A549 (cell line): Measurements from ENCODE around the gene CETN2.

Experiments
- CBX2 ChIP-seq: fragments of 200-600 bp; sonication (generic); IDR thresholded peaks from 2 replicates; pipeline ENCODE4 v1.6.1; 2016; ENCODE audit warnings: low read depth, mild to moderate bottlenecking, borderline replicate concordance
- CEBPB ChIP-seq, 2 experiments: fragments of >200 bp in 1 of 2; sonication (Bioruptor Twin) in 1 of 2; formaldehyde crosslinking in 1 of 2; IDR thresholded peaks; 2 replicates each; pipeline ENCODE4 v1.6.1; 2012 to 2016
- EP300 ChIP-seq, 2 experiments: fragments of >200 bp; sonication (Bioruptor Twin); formaldehyde crosslinking; IDR thresholded peaks; 2 replicates in 1 of 2; 3 replicates in 1 of 2; pipeline ENCODE4 v1.6.1; 2016 to 2017
- ESRRA ChIP-seq: fragments of 150-350 bp; IDR thresholded peaks from 2 replicates; pipeline ENCODE4 v1.6.1; 2014; ENCODE audit warnings: mild to moderate bottlenecking, low read length, borderline replicate concordance
- JUN ChIP-seq, 2 experiments: fragments of >200 bp; sonication (Bioruptor Twin); formaldehyde crosslinking; IDR thresholded peaks; 2 replicates in 1 of 2; 3 replicates in 1 of 2; pipeline ENCODE4 v1.6.1; 2016 to 2017
- MAZ ChIP-seq: fragments of 150-350 bp; IDR thresholded peaks from 2 replicates; pipeline ENCODE4 v1.6.1; 2014; ENCODE audit warnings: antibody characterized with exemption, low read depth, low read length, borderline replicate concordance
- NFE2L2 ChIP-seq: fragments of 150-350 bp; conservative IDR thresholded peaks from 2 replicates; pipeline ENCODE4 v1.6.1; 2014; ENCODE audit warnings: low read length
- PHF8 ChIP-seq: fragments of 200-600 bp; sonication (generic); IDR thresholded peaks from 2 replicates; pipeline ENCODE4 v1.6.1; 2016; ENCODE audit warnings: low read depth, mild to moderate bottlenecking, antibody characterized with exemption, moderate library complexity, borderline replicate concordance
- RAD21 ChIP-seq, 2 experiments: fragments of >200 bp in 1 of 2; sonication (Bioruptor Twin) in 1 of 2; formaldehyde crosslinking in 1 of 2; IDR thresholded peaks in 1 of 2; conservative IDR thresholded peaks in 1 of 2; 2 replicates in 1 of 2; 3 replicates in 1 of 2; pipeline ENCODE4 v1.6.1; 2012 to 2018; ENCODE audit warnings: inconsistent platforms in 1 of 2
- RFX5 ChIP-seq: fragments of 450-650 bp; IDR thresholded peaks from 2 replicates; pipeline ENCODE4 v1.7.1; 2014; ENCODE audit warnings: antibody characterized with exemption, mild to moderate bottlenecking, moderate library complexity
- SREBF2 ChIP-seq: fragments of 450-650 bp; IDR thresholded peaks from 2 replicates; pipeline ENCODE4 v1.6.1; 2014; ENCODE audit warnings: mild to moderate bottlenecking, moderate library complexity
- TF ChIP-seq, protein P1 (sequence below): fragments of >200 bp; sonication (Bioruptor Twin); formaldehyde crosslinking; IDR thresholded peaks from 3 replicates; pipeline ENCODE4 v1.5.1; 2016
- TF ChIP-seq, protein P2 (sequence below): fragments of 200-600 bp; sonication (generic); IDR thresholded peaks from 2 replicates; pipeline ENCODE4 v1.6.1; 2016; ENCODE audit warnings: antibody characterized with exemption, mild to moderate bottlenecking, moderate library complexity
- TF ChIP-seq, protein P3 (sequence below): fragments of 250-450 bp; sonication (Bioruptor Pico); IDR thresholded peaks from 2 replicates; pipeline ENCODE4 v1.5.0; 2021; ENCODE audit warnings: mild to moderate bottlenecking, moderate library complexity, borderline replicate concordance

DNA sequence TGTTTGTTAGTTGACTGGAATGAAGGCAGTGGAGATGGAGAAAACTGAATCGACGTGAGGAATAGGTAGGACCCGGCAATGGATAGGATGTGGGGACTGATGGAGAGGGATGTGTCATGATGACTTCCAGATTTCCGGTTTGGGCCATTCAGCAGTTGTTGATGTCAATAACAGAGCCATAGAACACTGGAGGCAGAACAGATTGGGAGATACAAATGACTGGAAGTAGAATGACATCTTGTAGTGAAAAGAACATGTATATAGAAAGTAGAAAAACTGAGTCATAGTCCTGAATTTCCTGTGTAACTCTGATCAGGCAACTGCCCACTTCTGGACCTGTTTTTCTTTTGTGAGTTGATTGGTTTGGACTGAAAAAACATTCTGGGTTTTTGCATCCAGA, 24.5 kb downstream of the CETN2 start:
- TF ChIP-seq, protein P1, sequence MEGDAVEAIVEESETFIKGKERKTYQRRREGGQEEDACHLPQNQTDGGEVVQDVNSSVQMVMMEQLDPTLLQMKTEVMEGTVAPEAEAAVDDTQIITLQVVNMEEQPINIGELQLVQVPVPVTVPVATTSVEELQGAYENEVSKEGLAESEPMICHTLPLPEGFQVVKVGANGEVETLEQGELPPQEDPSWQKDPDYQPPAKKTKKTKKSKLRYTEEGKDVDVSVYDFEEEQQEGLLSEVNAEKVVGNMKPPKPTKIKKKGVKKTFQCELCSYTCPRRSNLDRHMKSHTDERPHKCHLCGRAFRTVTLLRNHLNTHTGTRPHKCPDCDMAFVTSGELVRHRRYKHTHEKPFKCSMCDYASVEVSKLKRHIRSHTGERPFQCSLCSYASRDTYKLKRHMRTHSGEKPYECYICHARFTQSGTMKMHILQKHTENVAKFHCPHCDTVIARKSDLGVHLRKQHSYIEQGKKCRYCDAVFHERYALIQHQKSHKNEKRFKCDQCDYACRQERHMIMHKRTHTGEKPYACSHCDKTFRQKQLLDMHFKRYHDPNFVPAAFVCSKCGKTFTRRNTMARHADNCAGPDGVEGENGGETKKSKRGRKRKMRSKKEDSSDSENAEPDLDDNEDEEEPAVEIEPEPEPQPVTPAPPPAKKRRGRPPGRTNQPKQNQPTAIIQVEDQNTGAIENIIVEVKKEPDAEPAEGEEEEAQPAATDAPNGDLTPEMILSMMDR: no peak
- TF ChIP-seq PHF8 (no peak), ESRRA (no peak), CBX2 (no peak), CEBPB (IDR thresholded peaks at IDR 0.05) (no peak), RAD21 (conservative IDR thresholded peaks at IDR 0.05 in 1 of 2, IDR thresholded peaks at IDR 0.05 in 1 of 2) (no peak), RFX5 (no peak), JUN (IDR thresholded peaks at IDR 0.05) (no peak), NFE2L2 (no peak), SREBF2 (no peak), EP300 (IDR thresholded peaks at IDR 0.05) (no peak), MAZ (no peak)
- TF ChIP-seq, protein P2, sequence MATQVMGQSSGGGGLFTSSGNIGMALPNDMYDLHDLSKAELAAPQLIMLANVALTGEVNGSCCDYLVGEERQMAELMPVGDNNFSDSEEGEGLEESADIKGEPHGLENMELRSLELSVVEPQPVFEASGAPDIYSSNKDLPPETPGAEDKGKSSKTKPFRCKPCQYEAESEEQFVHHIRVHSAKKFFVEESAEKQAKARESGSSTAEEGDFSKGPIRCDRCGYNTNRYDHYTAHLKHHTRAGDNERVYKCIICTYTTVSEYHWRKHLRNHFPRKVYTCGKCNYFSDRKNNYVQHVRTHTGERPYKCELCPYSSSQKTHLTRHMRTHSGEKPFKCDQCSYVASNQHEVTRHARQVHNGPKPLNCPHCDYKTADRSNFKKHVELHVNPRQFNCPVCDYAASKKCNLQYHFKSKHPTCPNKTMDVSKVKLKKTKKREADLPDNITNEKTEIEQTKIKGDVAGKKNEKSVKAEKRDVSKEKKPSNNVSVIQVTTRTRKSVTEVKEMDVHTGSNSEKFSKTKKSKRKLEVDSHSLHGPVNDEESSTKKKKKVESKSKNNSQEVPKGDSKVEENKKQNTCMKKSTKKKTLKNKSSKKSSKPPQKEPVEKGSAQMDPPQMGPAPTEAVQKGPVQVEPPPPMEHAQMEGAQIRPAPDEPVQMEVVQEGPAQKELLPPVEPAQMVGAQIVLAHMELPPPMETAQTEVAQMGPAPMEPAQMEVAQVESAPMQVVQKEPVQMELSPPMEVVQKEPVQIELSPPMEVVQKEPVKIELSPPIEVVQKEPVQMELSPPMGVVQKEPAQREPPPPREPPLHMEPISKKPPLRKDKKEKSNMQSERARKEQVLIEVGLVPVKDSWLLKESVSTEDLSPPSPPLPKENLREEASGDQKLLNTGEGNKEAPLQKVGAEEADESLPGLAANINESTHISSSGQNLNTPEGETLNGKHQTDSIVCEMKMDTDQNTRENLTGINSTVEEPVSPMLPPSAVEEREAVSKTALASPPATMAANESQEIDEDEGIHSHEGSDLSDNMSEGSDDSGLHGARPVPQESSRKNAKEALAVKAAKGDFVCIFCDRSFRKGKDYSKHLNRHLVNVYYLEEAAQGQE: no peak
- TF ChIP-seq, protein P3, sequence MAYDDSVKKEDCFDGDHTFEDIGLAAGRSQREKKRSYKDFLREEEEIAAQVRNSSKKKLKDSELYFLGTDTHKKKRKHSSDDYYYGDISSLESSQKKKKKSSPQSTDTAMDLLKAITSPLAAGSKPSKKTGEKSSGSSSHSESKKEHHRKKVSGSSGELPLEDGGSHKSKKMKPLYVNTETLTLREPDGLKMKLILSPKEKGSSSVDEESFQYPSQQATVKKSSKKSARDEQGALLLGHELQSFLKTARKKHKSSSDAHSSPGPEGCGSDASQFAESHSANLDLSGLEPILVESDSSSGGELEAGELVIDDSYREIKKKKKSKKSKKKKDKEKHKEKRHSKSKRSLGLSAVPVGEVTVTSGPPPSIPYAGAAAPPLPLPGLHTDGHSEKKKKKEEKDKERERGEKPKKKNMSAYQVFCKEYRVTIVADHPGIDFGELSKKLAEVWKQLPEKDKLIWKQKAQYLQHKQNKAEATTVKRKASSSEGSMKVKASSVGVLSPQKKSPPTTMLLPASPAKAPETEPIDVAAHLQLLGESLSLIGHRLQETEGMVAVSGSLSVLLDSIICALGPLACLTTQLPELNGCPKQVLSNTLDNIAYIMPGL (CRISPR knock-in tag): no peak
